GM19467 (cell line): ENCODE measurements around the gene MAP7D1.
"Not testable (repeated sequence)": the region's sequence is repeated elsewhere in the genome, so short reads cannot be mapped to it uniquely, and the experiment has no call there.

Source experiments
- ATAC-seq: cut with Tn5 transposase; IDR thresholded peaks from one replicate; pipeline ENCODE4 v1.9.1; 2021; ENCODE audit warnings: mild to moderate bottlenecking, moderate library complexity; ENCODE audit not compliant: unreplicated experiment

The MAP7D1 gene

GRCh38 chr1:36230279-36230678, 74.3 kb downstream of the MAP7D1 start:
- not testable (repeated sequence) for ATAC-seq
